Gastroesophageal sphincter (tissue), 4 donors: ENCODE measurements around the gene RAP1A. TPM values are rescaled to one million over a fixed set of nuclear protein-coding genes. Genes with fewer than 3 reads are reported as not detected.
A peak's percentile ranks its signal among the peaks of the same experiment; 100 is the strongest.

Experiments used
- ATAC-seq: fragments of 150-250 bp; one replicate; pipeline ENCODE4 v1.9.1; 2016; ENCODE audit warnings: mild to moderate bottlenecking, moderate library complexity
- H3K27ac ChIP-seq, 4 donors: fragments of 200-600 bp; sonication (generic) in 3 of 4; 1 replicate in 3 of 4; 2 replicates in 1 of 4; pipeline ENCODE4 v1.5.1; 2016 to 2019
- H3K27me3 ChIP-seq: fragments of 200-600 bp; sonication (generic); one replicate; pipeline ENCODE4 v1.5.1; 2019
- H3K36me3 ChIP-seq, 2 donors: fragments of 200-600 bp; sonication (generic); one replicate each; pipeline ENCODE4 v1.5.1; 2019; ENCODE audit warnings: control low read depth in 1 of 2
- H3K4me1 ChIP-seq, 3 donors: fragments of 200-600 bp; sonication (generic); 1 replicate in 2 of 3; 2 replicates in 1 of 3; pipeline ENCODE4 v1.5.1; 2016 to 2019; ENCODE audit warnings: control low read depth in 2 of 3
- H3K4me3 ChIP-seq, 2 donors: fragments of 200-600 bp; sonication (generic); one replicate each; pipeline ENCODE4 v1.5.1; 2019; ENCODE audit warnings: mild to moderate bottlenecking in 1 of 2, moderate library complexity in 1 of 2
- H3K9me3 ChIP-seq, 3 donors: fragments of 200-600 bp; sonication (generic); one replicate each; pipeline ENCODE4 v1.5.1; 2017 to 2019; ENCODE audit warnings: control low read depth in 2 of 3
- CTCF ChIP-seq, 4 experiments: fragments of 200-600 bp in 2 of 4; fragments of 450-650 bp in 2 of 4; sonication (generic) in 1 of 4; IDR thresholded peaks; one replicate each; pipeline ENCODE4 v1.5.1; 2017 to 2019; ENCODE audit warnings: antibody characterized with exemption in 4 of 4, mild to moderate bottlenecking in 2 of 4, moderate library complexity in 2 of 4
- EP300 ChIP-seq: sonication (generic); formaldehyde crosslinking; IDR thresholded peaks from one replicate; pipeline ENCODE4 v1.6.1; 2017; ENCODE audit warnings: antibody characterized with exemption, mild to moderate bottlenecking
- POLR2A ChIP-seq, 2 donors: fragments of 450-650 bp; IDR thresholded peaks; one replicate each; pipeline ENCODE4 v1.6.1; 2017; ENCODE audit warnings: antibody characterized with exemption in 2 of 2, mild to moderate bottlenecking in 2 of 2, moderate library complexity in 1 of 2
- POLR2AphosphoS5 ChIP-seq: sonication (generic); formaldehyde crosslinking; IDR thresholded peaks from one replicate; pipeline ENCODE4 v1.6.1; 2017; ENCODE audit warnings: antibody characterized with exemption
- WGBS, 2 donors: methylation state at CpG; one replicate each; pipeline ENCODE4 v1.1.5; 2018; ENCODE audit warnings: low coverage in 1 of 2; 5-methylcytosine and 5-hydroxymethylcytosine counted together
- total RNA-seq, 4 donors: library from RNA; depleted of rRNA; stranded (reverse); fragments of >200 nt; gene quantifications; one replicate each; pipeline ENCODE4 v1.1.0, GENCODE V29; 2016

The RAP1A gene
- total RNA-seq, result 100 to 1,000 TPM; 177 to 268 (median 214) TPM

GRCh38 chr1:111619635-111620440 lies at the start of gene RAP1A:
TSS of gene RAP1A (plus strand) at chr1:111619789. CDS start at chr1:111691361, 71,572 bp downstream.
- no peaks in the 10 kb centered on the region for H3K9me3 ChIP-seq
- ATAC-seq, result peak; percentile 94
- WGBS, 2 donors, result 0% methylated on average over 2 to 13 of the region's 79 CpGs
- H3K27ac ChIP-seq, result peak within 1 kb of the TSS; percentile 92 to 96 (median 94)
- H3K4me3 ChIP-seq, result peak within 1 kb of the TSS; percentile 68 to 74
- H3K4me1 ChIP-seq, result peaks cover 10 to 77% (median 16%) of the 10 kb centered on the region in 3 donors
- H3K36me3 ChIP-seq, result no peaks in the 10 kb centered on the region
- TF ChIP-seq POLR2AphosphoS5 (peak; percentile 90), CTCF (IDR thresholded peaks at IDR 0.05) (peak in 1 of 4 experiments; percentile 18), EP300 (no peak), POLR2A (IDR thresholded peaks at IDR 0.05) (peak; percentile 69 to 72)
- no peaks in the 10 kb centered on the region for H3K27me3 ChIP-seq

- Histone ChIP-seq H3K27me3 (no peaks in the 10 kb centered on the region), H3K4me1 (peaks cover 5 to 22% (median 9%) of the 10 kb centered on the region in 3 donors), H3K4me3 (no peak overlapping the region), H3K9me3 (no peaks in the 10 kb centered on the region), H3K27ac (peak overlapping the region in 1 of 4 donors; percentile 26), H3K36me3 (no peaks in the 10 kb centered on the region)
- no peak for ATAC-seq
- 14 to 64% methylated on average over 1 to 3 of the region's 3 CpGs for WGBS, 2 donors
- TF ChIP-seq CTCF (IDR thresholded peaks at IDR 0.05) (no peak), POLR2A (IDR thresholded peaks at IDR 0.05) (no peak), POLR2AphosphoS5 (no peak), EP300 (no peak)
Measured at GRCh38 chr1:111569913-111570312, 49.7 kb upstream of the RAP1A start.

DNA sequence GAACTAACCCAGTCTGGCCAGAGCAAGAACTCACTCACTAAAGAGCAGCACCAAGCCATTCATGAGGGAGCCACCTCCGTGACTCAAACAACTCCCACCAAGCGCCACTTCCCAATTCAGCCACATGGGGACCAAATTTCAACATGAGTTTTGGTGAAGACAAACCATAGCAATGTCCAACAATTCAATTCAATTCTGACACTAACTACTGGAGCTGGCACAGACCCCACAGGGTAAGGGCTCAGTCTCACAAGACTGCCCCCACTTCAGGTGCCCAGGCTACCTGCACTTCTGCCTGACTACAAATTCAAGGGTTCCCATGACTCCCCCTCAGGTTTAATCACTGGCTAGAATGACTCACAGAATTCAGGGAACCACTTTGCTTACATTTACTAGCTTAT lies 48.8 kb upstream of the RAP1A start:
- Histone ChIP-seq H3K27ac (no peak overlapping the region), H3K9me3 (no peaks in the 10 kb centered on the region), H3K4me1 (peaks cover 5 to 22% (median 9%) of the 10 kb centered on the region in 3 donors), H3K4me3 (no peak overlapping the region), H3K27me3 (no peaks in the 10 kb centered on the region), H3K36me3 (no peaks in the 10 kb centered on the region)
- ATAC-seq, result no peak
- 82% methylated on average over 2 of the region's 2 CpGs; no CpG with 5 or more reads in 1 of the 2 donors for WGBS, 2 donors
- TF ChIP-seq EP300 (no peak), POLR2AphosphoS5 (peak; percentile 11), CTCF (IDR thresholded peaks at IDR 0.05) (peak in 3 of 4 experiments; percentile 24 to 35 (median 31))

DNA sequence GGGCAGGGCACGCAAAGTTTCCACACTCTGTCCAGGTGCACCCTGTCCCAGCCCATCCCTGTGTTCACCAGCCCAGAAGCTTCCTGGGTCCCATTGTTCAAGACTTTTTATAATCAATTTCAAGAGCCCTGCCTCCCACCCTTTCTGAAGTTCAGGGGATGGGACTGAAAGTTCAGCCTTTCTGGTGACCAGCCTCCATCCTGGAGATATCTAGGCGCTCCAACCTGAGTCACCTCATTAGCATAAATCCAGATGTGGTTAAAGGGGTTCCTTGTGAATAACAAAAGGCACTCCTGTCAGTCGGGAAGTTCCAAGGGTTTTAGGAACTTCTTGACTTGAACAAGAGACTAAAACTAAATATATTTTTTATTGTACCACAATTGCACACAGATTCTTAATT lies 48.4 kb upstream of the RAP1A start:
- H3K36me3 ChIP-seq, result no peaks in the 10 kb centered on the region
- TF ChIP-seq CTCF (IDR thresholded peaks at IDR 0.05), result no peak
- TF ChIP-seq POLR2A (IDR thresholded peaks at IDR 0.05), result no peak
- TF ChIP-seq POLR2AphosphoS5, result no peak
- no peak for TF ChIP-seq EP300
- ATAC-seq, result no peak
- no peaks in the 10 kb centered on the region for H3K9me3 ChIP-seq
- H3K4me3 ChIP-seq, result no peak overlapping the region
- H3K27ac ChIP-seq, result peak overlapping the region in 1 of 4 donors; percentile 11
- H3K27me3 ChIP-seq, result no peaks in the 10 kb centered on the region
- peaks cover 5 to 22% (median 9%) of the 10 kb centered on the region in 3 donors for H3K4me1 ChIP-seq
- 76 to 81% methylated on average over 2 to 3 of the region's 3 CpGs for WGBS, 2 donors

- TF ChIP-seq POLR2A (IDR thresholded peaks at IDR 0.05), result no peak
- TF ChIP-seq POLR2AphosphoS5, result no peak
- no peak for TF ChIP-seq CTCF (IDR thresholded peaks at IDR 0.05)
- no peak for TF ChIP-seq EP300
- H3K9me3 ChIP-seq, result no peaks in the 10 kb centered on the region
- WGBS, 2 donors, result 23% methylated on average over 2 of the region's 2 CpGs; no CpG with 5 or more reads in 1 of the 2 donors
- no peak for ATAC-seq
- no peaks in the 10 kb centered on the region for H3K27me3 ChIP-seq
- peaks cover 5 to 22% (median 9%) of the 10 kb centered on the region in 3 donors for H3K4me1 ChIP-seq
- H3K36me3 ChIP-seq, result no peaks in the 10 kb centered on the region
- H3K27ac ChIP-seq, result no peak overlapping the region
- H3K4me3 ChIP-seq, result no peak overlapping the region
Measured at GRCh38 chr1:111571987-111572386, 47.6 kb upstream of the RAP1A start.
